Stimulated activated CD4-positive, alpha-beta T cell treated with anti-CD3 and anti-CD28 coated beads, Interleukin-1b, Interleukin-23, amount 100 ng/mL, for 48 hours (primary cell): ENCODE measurements around the gene PRR14.
"Not testable (repeated sequence)": the region's sequence is repeated elsewhere in the genome, so short reads cannot be mapped to it uniquely, and the experiment has no call there.

Experiments
- DNase-seq: peaks from one replicate; pipeline ENCODE4 v3.0.0-alpha.2; 2020

PRR14 gene

GRCh38 chr16:30633526-30633925 lies 17.2 kb upstream of the PRR14 start:
- DNase-seq, result no peak

GRCh38 chr16:30636599-30636998 lies 14.2 kb upstream of the PRR14 start:
- DNase-seq, result no peak

- DNase-seq, result not testable (repeated sequence)
Observed at GRCh38 chr16:30637139-30637538, 13.6 kb upstream of the PRR14 start.

- DNase-seq, result no peak
Observed at GRCh38 chr16:30637944-30638343, 12.8 kb upstream of the PRR14 start.

GRCh38 chr16:30641378-30641982 lies 9.3 kb upstream of the PRR14 start:
- DNase-seq, result no peak

GRCh38 chr16:30644334-30644830 lies 6.4 kb upstream of the PRR14 start:
- no peak for DNase-seq

- DNase-seq, result no peak
Observed at GRCh38 chr16:30645727-30646126, 5.0 kb upstream of the PRR14 start.

GRCh38 chr16:30647274-30647571 lies 3.5 kb upstream of the PRR14 start:
- DNase-seq, result no peak

GRCh38 chr16:30649725-30650368 lies 913 bp upstream of the PRR14 start:
- DNase-seq, result no peak

GRCh38 chr16:30651124-30652004 lies 604 bp downstream of the PRR14 start:
- peak; percentile 82 for DNase-seq

- no peak for DNase-seq
Observed at GRCh38 chr16:30652005-30652296, 1.2 kb downstream of the PRR14 start.

- DNase-seq, result no peak
Observed at GRCh38 chr16:30652718-30653117, 2.0 kb downstream of the PRR14 start.

GRCh38 chr16:30654856-30655255 lies 4.1 kb downstream of the PRR14 start:
- DNase-seq, result no peak

GRCh38 chr16:30655815-30656347 lies 5.1 kb downstream of the PRR14 start:
- no peak for DNase-seq

- no peak for DNase-seq
Observed at GRCh38 chr16:30656388-30656787, 5.6 kb downstream of the PRR14 start.

GRCh38 chr16:30656974-30657865 lies 6.5 kb downstream of the PRR14 start:
- DNase-seq, result no peak

GRCh38 chr16:30657866-30658730 lies 7.3 kb downstream of the PRR14 start, which contains the start of gene FBRS:
TSS of gene FBRS (plus strand) at chr16:30658431. CDS start at chr16:30659519, 1,088 bp downstream.
- peak; percentile 100 for DNase-seq

- DNase-seq, result no peak
Observed at GRCh38 chr16:30658731-30659506, 8.2 kb downstream of the PRR14 start.

GRCh38 chr16:30659507-30660423 lies 9.0 kb downstream of the PRR14 start:
- DNase-seq, result peak; percentile 42
